ENCODE measurements around the gene POLR2B.
"Not testable (repeated sequence)": the region's sequence is repeated elsewhere in the genome, so short reads cannot be mapped to it uniquely, and the experiment has no call there.

POLR2B gene

GRCh38 chr4:56990109-56990905, 11.6 kb downstream of the POLR2B start:
- no peak for DNase-seq

GRCh38 chr4:56995525-56995924, 16.8 kb downstream of the POLR2B start:
- no peak for DNase-seq

- DNase-seq: no peak
These were observed 21.1 kb downstream of the POLR2B start for GRCh38 chr4:56999751-57000150.

- no peak for DNase-seq
These were observed 34.9 kb downstream of the POLR2B start for GRCh38 chr4:57013543-57014120.

- no peak for DNase-seq
These were observed 40.3 kb downstream of the POLR2B start for GRCh38 chr4:57018980-57019379.

- no peak for DNase-seq
These were observed 41.9 kb downstream of the POLR2B start for GRCh38 chr4:57020467-57021101.

- no peak for DNase-seq
These were observed 44.4 kb downstream of the POLR2B start for GRCh38 chr4:57023104-57023503.

- no peak for DNase-seq
These were observed 55.8 kb downstream of the POLR2B start for GRCh38 chr4:57034520-57034919.

- DNase-seq: peak; percentile 5
These were observed 59.4 kb downstream of the POLR2B start for GRCh38 chr4:57037982-57038604.

- no peak for DNase-seq
These were observed 60.6 kb downstream of the POLR2B start for GRCh38 chr4:57039345-57039744.

- no peak for DNase-seq
These were observed 61.8 kb downstream of the POLR2B start for GRCh38 chr4:57040510-57040909.

- no peak for DNase-seq
These were observed 62.3 kb downstream of the POLR2B start for GRCh38 chr4:57041020-57041419.

GRCh38 chr4:57042711-57043169, 64.0 kb downstream of the POLR2B start:
- no peak for DNase-seq

GRCh38 chr4:57043347-57044251, 64.9 kb downstream of the POLR2B start:
- DNase-seq: no peak

GRCh38 chr4:57044279-57044678, 65.6 kb downstream of the POLR2B start:
- no peak for DNase-seq

GRCh38 chr4:57044996-57045395, 66.3 kb downstream of the POLR2B start:
- no peak for DNase-seq

- DNase-seq: not testable (repeated sequence)
These were observed 68.3 kb downstream of the POLR2B start for GRCh38 chr4:57047046-57047445.

- no peak for DNase-seq
These were observed 70.1 kb downstream of the POLR2B start for GRCh38 chr4:57048590-57049304.

- no peak for DNase-seq
These were observed 72.4 kb downstream of the POLR2B start for GRCh38 chr4:57051095-57051494.

GRCh38 chr4:57051524-57051923, 72.8 kb downstream of the POLR2B start:
- no peak for DNase-seq

GRCh38 chr4:57053508-57053907, 74.8 kb downstream of the POLR2B start:
- DNase-seq: no peak

GRCh38 chr4:57055886-57056285, 77.2 kb downstream of the POLR2B start:
- no peak for DNase-seq
